ENCODE data around the gene ALDH8A1.

The ALDH8A1 gene

GRCh38 chr6:134870677-134871498, 79.0 kb downstream of the ALDH8A1 start:
- DNase-seq = no peak

GRCh38 chr6:134868812-134869211, 81.1 kb downstream of the ALDH8A1 start:
- no peak for DNase-seq
